Activated CD8-positive, alpha-beta memory T cell treated with anti-CD3 and anti-CD28 coated beads, Interleukin-2, amount 50 U/mL, for 24 hours (primary cell): ENCODE data around the gene SPRN.
"Not testable (repeated sequence)": the region's sequence is repeated elsewhere in the genome, so short reads cannot be mapped to it uniquely, and the experiment has no call there.

Experiments
- DNase-seq: peaks from one replicate; pipeline ENCODE4 v3.0.0-alpha.2; 2020; ENCODE audit errors: extremely low read depth

Gene SPRN

GRCh38 chr10:133386951-133387350 lies 37.5 kb downstream of the SPRN start:
- DNase-seq, result not testable (repeated sequence)

DNA sequence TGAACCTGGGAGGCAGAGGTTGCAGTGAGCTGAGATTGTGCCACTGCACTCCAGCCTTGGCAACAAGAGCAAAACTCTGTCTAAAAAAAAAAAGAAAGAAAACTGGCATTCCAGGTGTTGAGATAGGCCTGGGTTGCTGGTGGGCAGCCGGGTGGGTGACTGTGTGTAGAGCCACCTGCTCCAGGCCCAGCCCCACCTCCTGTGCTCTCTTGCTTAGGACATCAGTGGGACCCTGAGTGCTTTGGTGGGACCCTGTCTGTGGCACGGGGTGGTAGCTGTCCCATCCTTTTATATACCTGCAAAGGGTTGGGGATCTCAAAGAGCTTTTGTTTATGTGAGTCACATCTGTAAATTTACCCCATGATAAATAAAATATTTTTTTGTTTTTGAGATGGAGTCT lies 39.2 kb downstream of the SPRN start:
- no peak for DNase-seq

DNA sequence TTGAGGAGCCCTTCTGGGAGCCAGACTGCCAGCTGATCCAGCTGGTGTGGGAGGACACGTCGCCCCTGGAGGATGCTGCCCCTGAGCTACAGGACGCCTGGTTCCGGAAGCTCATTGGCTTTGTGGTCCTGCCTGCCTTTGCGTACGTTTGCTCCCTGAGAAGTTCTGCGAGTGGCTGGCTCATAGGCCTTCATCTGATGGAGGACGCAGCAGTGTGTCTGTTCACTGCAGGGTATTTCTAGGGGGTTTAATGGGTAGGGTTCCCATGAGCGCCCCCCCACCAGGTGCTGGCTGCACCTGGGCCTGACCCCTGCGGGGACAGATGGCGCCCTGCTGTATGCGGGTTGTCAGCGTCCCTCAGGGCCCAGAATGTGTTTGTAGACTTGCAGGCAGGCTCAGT lies 40.4 kb downstream of the SPRN start:
- no peak for DNase-seq

GRCh38 chr10:133383551-133383950 lies 40.9 kb downstream of the SPRN start:
- DNase-seq, result no peak

DNA sequence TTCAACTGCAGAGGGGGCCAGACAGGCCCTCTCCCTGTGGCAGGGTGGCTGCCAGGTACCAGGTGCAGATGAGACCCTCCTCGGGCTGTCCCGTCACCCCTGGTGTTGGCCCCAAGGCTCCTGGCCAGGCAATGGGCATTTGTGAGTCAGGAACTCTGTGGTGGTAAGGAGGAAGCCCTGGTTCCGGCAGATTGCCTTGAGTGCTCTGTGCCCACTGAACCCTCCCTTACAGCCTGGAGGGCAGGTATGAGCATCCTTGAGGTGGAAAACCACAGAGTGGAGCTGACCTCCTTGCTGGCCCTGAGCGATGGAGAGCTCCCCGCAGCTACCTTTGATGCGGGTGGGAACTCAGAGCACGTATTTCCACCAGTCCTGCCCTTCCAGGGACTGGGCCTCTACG lies 43.4 kb downstream of the SPRN start:
- DNase-seq, result no peak

GRCh38 chr10:133379801-133380666 lies 44.4 kb downstream of the SPRN start:
- DNase-seq, result no peak

DNA sequence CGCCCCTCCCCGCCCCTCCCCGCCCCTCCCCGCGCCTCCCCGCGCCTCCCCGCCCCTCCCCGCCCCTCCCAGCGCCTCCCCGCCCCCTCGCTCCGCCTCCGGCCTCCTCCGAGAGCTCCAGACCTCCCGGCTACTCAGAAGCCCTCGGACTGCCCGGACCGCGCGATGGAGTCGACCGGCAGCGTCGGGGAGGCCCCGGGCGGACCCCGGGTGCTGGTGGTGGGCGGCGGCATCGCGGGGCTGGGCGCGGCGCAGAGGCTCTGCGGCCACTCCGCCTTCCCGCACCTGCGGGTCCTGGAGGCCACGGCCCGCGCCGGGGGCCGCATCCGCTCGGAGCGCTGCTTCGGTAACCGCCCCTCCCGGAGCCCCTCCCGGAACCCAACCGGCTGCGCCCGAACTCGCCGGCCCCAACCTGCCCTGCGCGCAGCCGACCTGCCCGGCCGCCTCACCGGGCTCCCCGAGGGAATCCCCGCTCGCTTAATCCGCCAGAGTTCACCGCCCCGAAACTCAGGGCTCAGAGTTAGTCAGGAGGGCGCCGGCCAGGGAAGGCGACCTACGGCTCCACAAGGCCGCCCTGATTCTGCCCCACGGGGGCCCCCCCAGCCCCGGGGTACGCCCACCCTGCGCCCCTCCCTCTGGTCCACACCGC lies 45.1 kb downstream of the SPRN start, which contains the start of gene PAOX:
Gene PAOX (plus strand): TSS at position 111 of the 649 bp plus-strand sequence. CDS start 55 bp downstream, at position 166.
- DNase-seq, result peak; percentile 25

DNA sequence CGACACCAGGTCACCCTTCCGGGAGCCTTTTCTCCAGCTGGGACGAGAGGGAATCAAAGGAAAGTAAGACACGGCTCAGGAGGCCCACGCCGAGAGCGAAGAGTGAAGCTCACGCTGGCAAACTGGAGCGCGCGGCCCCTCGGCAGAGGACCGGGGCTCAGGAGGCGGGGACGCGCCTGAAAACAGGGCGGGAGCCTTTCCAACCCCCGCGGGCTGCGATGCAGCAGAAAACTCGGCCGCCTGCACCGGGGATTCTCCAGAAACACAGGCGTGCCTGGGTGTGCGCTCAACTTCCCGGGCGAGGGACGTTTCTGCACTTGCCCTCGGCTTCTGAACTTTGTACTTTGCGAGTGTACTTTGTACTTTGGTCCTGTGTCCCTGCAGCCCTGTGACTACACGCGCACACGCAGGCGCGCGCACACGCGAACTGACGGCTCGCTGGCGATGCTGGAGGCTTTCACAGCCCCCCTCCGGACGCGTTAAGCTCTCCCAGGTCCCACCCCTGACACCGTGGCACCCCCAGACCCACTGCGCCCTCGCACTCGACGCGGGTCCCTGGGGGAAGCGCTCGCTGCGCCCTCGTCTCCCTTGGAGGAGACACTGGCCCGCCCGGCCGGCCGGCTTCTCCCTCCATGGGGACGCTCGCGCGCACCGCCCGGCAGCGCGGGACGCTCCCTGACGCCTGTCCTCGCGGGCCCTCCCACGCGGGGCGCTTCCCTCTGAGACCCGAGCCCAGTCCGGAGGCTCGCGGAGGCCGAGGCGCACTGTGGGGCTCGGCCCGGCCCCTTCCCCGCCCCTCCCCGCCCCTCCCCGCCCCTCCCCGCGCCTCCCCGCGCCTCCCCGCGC lies 46.0 kb downstream of the SPRN start:
- DNase-seq, result no peak

- no peak for DNase-seq
Observed at GRCh38 chr10:133377818-133378250, 46.6 kb downstream of the SPRN start.

DNA sequence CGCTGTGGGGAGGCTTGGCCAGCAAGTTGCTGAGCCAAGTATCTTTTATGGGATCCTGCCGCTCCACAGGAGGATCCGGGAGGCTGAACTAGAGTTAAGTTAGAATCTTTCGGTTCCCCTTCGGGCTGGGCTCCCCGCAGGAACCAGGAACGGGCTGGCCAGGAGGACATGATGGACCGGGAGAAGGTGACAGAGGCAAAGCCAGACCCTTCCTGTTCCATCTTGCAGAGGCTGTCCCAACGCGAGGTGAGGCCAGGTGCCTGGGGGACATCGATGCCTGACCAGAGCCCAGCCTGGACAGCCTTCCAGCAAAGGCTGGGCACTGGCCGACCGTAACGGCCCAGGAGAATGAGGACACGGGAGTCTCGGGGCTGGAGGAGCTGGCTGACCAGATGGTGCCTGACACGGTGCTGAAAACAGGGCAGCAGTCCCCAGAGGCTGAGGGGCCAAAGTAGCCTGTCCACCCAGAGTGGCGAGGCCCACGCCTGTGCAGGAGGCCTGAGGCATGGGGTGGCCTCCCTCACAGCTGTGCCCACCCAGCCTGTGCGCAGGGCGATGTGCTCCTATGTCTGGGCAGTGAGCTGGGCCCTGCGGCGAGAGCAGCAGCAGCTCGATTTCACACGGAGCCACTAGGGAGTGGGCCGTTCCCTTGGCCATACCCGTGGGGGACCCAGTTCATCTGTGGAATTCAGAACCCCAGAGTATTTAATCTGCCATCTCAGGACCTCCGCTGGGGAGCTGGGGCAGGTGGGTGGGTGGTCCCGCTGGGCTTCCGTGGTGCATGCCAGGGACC lies 47.2 kb downstream of the SPRN start:
- DNase-seq, result no peak

- DNase-seq, result not testable (repeated sequence)
Observed at GRCh38 chr10:133376183-133376582, 48.2 kb downstream of the SPRN start.

- DNase-seq, result no peak
Observed at GRCh38 chr10:133375357-133376115, 48.9 kb downstream of the SPRN start.

DNA sequence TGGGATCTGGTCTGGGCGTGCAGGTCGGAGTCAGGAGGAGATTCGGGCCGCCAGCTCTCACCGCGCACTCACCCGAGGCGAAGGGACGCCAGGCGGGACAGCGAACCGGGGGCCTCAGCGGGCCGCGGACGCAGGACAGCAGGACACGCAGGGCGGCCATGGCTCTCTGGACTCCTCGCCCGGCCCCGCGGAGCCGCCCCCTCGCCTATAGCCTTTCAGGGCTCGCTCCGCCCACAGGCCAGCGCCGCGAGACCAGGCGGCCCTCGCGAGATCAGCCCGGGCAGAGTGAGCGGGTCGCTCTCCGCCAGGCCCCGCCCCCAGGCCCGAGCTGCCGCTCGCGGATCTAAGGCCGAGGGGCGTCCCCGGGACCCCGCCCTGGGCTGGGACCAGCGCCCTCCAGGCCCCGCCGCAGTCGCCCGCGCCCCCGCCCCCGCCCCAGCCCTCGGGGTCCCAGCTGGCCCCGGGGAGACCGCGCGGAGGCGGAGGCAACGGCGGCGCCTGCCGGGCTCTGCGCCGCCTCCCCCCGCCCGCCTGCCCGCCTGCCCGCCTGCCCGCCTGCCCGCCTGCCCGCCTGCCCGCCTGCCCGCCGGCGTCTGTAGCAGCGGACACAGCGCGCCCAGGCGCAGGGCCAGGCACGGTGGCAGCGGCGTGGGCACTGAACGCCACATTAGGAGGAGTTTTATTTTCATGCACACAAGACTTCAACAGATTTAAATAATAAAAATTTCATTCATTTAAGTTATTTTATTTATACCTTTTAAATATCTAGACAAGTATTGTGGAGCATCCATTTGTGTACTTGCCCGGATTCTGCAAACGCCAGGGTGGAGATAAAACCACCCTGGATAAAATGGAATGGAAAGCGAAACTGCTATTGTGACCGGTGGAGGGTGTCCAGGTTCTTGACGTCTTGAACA lies 51.0 kb downstream of the SPRN start, which contains the start of gene ECHS1:
Gene ECHS1 (minus strand): TSS at position 181 of the 917 bp plus-strand sequence. CDS start 21 bp downstream, at position 160.
- DNase-seq, result peak; percentile 76

- no peak for DNase-seq
Observed at GRCh38 chr10:133372507-133372906, 51.9 kb downstream of the SPRN start.
